A549 (cell line): ENCODE results near the gene SNTG2.

Experiments
- CTCF ChIP-seq: fragments of >200 bp; sonication (Bioruptor Twin); formaldehyde crosslinking; IDR thresholded peaks from 3 replicates; pipeline ENCODE4 v1.5.1; 2016
- EP300 ChIP-seq, 2 experiments: fragments of >200 bp; sonication (Bioruptor Twin); formaldehyde crosslinking; IDR thresholded peaks; 2 replicates in 1 of 2; 3 replicates in 1 of 2; pipeline ENCODE4 v1.6.1; 2016 to 2017
- FOXS1 ChIP-seq: fragments of 250-450 bp; sonication (Bioruptor Pico); IDR thresholded peaks from 2 replicates; pipeline ENCODE4 v1.5.0; 2020; ENCODE audit warnings: mild to moderate bottlenecking, moderate library complexity
- MYC ChIP-seq: IDR thresholded peaks from 2 replicates; pipeline ENCODE4 v1.6.1; 2012; ENCODE audit warnings: mild to moderate bottlenecking, inconsistent platforms, low read length, improper control_type of control experiment, borderline replicate concordance
- POLR2A ChIP-seq: IDR thresholded peaks from 2 replicates; pipeline ENCODE4 v1.6.1; 2012; ENCODE audit warnings: mild to moderate bottlenecking, low read length
- REST ChIP-seq: fragments of 200-600 bp; sonication (generic); IDR thresholded peaks from 2 replicates; pipeline ENCODE4 v1.6.1; 2016; ENCODE audit warnings: antibody characterized with exemption, mild to moderate bottlenecking, moderate library complexity

DNA sequence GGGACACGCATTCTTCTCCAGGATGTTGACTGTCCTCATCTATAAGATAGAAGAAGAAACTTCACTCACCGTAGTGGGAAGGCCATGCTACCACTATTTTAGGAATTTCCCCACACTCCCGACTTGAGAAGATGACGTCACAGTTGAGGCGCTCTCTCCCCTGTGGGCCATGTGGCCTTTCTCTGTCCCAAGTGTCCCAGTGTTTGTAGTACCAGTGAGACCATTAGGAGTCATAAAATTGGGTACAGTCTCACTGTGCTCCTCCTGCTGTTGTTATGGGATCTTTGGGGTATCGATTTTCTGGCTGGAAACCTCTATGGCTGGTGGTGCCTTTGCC lies 7.2 kb upstream of the SNTG2 start:
- TF ChIP-seq CTCF (no peak), MYC (no peak), REST (no peak), FOXS1 (CRISPR knock-in tag) (no peak), POLR2A (no peak), EP300 (IDR thresholded peaks at IDR 0.05) (no peak)
